Inferior parietal cortex (tissue), 1 donor: ENCODE measurements around the gene KREMEN1.

Source experiments
- DNase-seq: peaks from one replicate; pipeline ENCODE4 v3.0.0-alpha.2; 2016; ENCODE audit errors: extremely low spot score

KREMEN1 gene

DNA sequence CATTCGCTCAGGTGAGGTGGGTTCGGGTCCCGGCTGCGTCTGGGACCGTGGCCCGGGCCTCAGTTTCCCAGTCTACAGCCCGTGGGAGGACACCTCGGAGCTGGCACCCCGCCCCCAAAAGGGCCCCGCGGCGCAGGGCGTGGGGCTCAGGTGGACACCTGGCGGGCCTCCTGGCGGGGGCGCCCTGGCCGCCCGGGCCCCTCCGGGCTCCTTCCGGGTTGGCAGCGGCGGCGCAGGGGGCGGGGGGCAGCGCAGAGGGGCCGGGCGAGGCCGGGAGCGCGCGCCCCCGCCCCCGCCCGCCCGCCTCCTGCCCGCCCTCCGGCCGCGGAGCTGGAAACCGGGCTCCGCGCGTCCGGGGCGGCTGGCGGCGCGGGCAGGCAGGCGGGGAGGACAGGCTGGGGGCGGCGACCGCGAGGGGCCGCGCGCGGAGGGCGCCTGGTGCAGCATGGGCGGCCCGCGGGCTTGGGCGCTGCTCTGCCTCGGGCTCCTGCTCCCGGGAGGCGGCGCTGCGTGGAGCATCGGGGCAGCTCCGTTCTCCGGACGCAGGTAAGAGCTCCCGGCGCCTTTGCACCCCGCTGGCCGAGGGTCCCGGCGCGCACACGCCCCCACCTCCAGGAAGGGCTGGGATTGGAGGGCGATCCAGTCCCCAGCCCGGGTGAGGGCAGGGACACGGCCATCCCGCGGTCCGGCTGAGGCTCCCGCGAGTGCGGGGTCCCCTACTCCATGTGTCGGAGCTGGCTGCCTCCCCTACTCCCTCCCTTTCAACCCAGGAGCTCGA, 132.9 kb downstream of the KREMEN1 start, which contains the start of gene EMID1:
TSS of gene EMID1 (plus strand) at position 303 of the 778 bp plus-strand sequence. CDS start at position 446, 143 bp downstream.
- DNase-seq: no peak

DNA sequence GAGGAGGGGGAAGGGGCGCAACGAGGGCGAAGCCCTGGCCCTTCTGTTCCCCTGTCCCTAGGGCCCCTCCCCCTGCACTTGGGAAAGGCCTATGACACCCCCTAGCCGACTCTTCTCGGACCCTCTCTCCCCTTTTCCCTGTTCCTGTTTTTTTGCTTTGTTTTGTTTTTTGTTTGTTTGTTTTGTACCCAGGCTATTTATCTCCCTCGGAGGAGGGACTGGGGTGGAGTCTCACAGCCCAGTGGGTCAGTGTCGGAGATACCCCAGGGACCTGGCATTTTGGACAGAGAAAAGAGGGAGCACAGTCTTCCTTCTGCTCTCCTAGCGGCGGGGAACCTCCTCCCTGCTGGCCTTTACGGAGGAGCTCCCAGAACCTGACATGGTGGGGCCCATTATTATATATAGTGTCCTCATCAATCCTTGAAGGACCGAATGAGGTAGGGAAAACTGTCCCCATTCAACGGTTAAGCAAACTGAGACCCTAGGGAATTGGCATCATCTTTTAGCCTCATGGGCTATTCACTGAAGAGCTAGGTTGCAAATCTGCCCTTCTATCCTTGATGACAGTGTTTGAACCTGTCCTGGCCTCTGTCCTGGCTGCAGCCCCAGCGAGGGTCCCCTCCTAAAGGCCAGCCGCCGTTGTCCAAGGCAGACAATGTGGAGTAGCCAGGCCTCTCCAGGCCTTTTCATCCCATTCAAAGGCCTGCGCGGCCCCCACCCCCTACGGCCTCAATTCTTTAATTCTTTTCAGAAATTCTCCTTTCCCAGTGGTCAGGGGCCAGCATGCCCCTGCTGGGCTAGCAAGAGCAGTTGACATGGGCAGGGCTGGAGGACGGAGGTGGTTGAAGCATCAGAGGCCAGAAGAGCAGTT, 133.8 kb downstream of the KREMEN1 start:
- no peak for DNase-seq

DNA sequence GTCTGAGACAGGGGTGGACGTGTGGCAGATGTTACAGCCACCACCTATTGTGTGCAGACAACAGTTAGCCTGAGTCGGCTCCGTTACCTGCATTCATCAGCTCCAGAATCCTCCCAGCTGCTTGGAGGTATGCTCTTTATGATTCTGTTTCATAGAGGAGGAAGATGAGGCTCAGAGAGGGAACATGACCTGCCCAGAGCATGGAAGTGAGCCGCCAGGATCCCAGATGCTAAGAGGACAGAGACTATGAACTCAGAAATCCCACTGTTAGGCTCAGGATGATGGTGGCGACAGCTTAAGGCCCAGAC, 134.4 kb downstream of the KREMEN1 start:
- DNase-seq: no peak

DNA sequence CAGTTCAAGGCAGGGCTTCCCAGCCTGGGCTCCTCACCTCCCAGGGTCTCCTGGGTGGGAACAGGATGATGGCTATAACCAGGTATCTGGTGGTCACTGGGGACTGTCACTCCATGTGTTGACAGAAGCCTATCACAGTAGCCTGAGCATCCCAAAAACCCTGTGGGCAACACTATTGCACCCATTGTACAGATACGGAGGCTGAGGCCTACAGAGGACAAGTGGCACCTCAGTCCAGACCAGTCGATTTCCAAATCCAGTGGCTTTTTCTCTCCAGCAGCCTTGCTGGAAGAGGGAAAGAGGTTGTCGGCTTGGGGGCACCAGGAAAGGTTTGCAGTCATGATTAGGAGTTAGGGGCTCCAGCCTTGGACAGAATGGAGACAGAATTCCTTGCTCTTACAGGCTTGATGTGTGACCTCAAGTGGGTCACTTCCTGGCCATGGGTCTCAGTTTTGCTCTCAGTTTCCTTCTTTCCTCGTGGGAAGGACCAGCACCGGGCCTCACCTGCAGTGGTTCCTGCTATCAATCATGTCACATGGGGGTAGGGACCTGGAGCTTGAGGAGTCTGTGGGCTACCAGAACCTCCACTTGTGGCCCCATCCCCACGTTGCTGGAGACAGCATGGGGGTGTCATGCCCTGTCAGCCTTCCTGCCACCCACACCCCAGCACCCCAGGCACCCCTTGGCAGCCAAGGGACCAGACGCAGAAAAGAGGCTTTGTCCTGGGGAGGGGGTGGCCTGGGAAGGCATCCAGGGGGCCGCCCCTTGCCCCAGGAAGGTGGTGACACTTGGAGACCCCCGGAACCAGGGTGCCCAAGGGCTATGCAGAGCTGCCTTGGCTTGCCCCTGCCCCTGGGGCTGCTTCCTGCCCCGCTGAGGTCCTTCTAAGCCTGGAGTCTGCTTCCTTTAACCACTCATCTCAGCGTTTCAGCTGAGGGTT, 135.0 kb downstream of the KREMEN1 start:
- DNase-seq: no peak

DNA sequence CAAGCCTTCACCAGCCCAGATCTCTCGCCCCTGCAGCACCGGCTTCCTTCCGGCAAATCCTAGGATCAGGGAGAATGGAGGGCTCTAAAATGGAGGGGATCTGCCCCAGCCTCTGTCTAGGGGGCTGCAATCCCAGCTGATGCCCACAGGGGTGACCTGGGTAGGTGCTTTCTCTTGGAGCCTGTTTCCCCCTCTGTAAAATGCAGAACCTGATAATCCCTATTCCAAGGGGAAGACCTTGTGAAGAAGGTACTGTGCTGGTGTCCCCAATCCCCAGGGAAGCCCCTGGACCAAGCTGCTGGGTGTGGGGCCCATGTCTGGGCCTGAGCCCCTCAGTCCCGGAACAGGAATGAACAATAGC, 135.6 kb downstream of the KREMEN1 start:
- DNase-seq: no peak

DNA sequence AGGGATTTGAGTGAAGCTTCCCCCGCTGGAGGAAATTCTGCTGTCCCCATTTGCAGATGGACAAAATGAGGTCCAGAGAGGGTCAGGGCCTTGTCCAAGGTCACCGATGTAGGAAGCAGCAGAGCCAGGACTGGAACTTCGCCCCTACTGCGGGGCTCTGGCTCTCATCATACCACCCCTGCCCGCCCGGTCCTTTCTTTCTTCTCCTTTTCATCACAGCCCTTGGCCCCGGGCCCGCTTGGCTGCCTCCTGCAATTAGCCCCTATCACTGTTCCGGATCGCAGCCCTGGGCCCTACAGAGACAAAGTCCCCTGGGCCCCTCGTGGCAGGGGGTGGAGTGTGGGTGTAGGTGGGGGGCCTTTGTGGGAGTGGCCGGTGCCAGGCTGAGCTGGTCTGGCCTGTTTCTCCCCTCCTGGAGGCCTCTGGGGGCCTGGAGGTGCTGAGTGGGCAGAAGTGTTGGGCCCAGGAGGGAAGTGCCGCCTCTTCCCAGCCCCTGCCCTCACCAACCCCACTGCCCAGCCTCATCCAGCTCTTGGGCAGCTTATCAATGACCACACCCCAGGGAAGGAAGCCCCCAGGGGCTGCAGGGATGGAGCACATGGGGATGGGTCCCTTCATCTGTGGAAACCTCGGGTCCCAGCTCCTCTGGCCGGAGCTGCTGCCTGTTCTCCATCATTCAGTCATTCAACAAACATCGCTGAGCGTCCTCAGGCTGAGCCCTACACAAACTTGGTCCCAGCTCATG, 136.2 kb downstream of the KREMEN1 start:
- no peak for DNase-seq

DNA sequence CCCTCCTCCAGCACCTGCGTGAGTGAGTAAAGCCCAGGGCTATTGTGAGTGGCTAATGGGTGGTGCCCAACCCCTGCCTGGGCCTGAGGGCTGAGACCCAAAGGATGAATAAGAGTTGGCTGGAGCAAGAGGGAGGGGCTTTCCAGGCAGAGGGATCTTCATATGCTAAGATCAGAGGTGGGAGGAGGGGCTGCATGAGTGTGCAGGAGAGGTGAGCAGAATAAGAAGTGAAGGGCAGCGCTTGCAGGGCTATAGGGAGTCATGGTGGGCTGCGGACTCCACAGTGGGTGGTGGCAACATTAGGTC, 136.7 kb downstream of the KREMEN1 start:
- DNase-seq: no peak

DNA sequence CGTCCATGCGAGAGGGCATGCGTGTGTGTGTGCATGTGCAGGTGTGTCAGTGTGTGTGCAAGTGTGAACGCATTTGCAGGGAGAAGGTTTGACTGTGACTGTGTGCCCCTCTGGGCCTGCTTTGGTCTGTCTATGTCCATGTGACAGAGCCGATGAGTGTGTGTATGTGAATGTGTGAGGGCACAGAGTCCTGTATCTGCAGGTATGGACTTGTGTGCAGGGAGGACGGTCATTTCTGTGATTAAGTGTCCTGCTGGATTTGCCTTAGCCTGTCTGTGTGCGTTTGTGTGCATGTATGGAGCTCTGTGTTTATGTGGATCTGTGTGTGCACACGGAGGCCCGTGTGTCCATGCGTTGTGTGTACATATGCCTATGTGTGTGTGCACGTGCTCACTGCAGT, 138.2 kb downstream of the KREMEN1 start:
- DNase-seq: no peak

DNA sequence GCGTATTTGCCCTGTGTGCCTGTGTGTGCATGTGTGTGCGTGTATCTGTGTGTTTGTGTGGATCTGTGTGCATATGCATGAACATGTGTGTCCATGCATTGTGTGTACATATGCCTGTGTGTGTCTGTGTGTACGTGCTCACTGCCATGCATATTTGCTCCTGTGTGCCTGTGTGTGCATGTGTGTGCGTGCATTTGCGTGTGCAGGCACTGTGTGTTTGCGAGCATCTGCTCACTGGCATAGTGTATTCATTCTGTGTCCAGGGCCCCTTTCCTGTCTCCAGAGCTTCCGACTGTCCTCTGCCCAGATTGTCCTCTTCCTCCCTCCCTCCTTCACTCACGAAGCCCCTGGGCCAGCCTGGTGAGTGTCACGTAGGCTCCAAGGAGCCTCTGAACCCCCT, 138.6 kb downstream of the KREMEN1 start:
- no peak for DNase-seq

DNA sequence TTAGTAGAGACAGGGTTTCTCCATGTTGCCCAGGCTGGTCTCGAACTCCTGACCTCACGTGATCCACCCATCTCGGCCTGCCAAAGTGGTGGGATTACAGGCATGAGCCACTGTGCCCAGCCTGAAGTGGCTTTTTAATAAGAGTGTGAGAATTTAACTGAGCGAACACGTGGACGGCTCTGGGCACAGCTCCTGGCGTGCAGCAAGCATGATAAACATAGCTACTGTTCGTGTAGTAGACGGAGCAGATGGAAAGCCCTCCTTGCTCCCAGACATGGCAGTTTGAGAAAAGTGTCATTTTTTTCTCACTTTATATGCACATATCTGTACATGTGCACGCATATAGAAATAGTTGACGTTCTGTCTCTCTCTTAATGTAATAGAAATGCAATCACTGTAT, 139.9 kb downstream of the KREMEN1 start:
- DNase-seq: no peak

DNA sequence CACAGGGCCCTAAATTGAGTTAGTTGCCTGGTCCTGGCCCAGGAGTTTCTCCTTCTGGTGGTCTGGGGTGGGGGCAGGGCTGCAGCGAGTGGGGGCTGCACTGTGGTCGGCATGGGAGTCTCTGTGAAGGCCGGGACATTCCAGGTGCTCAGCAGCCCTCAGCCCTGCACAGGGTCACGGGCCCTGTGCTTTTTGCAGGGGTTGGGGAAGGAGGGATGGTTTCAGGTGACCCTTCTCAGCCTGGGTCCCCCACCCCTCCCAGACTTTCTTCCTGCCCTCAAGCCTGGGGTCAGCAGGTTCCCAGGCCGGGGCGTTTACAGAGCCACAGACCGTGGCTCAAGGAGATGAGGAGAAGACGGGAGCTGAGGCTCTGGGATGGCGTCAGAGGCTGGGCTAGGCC, 140.7 kb downstream of the KREMEN1 start:
- DNase-seq: no peak

DNA sequence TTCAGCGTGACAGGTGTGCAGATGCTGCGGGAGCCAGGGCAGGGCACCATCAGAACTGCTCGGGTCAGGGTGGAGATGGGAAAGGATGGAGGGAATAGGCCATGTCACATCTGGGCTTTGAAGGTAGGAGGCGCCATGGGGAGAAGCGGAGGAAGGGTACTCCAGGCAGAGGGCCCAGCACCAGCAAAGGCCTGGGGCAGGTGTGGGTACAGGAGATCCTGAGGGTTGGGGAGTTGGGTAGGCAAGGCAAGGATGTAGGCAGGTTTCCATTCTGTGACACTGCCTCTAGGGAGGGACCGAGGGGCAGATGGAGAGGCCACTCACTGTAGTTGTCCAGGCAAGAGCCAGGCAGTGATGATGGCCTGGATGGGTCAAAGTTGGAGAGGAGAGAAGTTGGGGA, 141.4 kb downstream of the KREMEN1 start:
- DNase-seq: no peak

DNA sequence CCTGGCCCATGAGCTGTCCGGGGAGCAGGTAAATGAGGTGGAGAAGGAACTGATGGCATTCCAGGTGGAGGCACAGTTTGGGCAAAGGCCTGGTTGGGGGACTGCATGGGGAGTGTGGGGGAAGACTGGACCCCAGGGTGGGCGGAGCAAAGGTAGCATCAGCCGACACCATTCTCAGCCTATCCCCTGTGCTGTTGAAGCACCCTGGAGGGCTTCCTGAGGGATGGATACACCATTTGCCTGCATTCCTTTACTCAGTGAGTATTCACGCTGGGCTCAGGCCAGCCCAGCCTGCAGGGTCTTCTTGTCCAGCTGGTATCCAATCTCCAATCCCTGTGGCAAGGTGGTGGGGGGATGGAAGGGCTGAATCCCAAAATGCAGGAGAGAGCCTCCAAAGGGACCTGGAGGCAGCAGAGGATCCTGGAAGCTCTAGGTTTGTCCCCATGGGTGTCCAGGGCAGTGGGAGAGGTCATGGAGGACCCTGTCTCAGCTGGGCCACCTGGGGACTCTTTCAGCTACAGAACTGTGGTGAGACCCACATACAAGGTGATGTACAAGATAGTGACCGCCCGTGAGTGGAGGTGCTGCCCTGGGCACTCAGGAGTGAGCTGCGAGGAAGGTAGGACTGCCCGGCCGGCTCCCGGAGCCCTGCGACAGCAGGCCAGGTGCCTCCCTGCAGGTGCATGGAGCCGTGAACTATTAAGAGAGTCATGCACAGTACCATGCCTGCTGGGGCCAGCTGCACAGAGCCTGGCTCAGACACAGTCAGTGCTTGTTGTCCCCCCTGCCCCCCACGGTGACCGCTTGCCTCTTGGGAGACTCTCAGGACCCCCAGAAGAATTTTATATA, 142.4 kb downstream of the KREMEN1 start:
- DNase-seq: no peak

DNA sequence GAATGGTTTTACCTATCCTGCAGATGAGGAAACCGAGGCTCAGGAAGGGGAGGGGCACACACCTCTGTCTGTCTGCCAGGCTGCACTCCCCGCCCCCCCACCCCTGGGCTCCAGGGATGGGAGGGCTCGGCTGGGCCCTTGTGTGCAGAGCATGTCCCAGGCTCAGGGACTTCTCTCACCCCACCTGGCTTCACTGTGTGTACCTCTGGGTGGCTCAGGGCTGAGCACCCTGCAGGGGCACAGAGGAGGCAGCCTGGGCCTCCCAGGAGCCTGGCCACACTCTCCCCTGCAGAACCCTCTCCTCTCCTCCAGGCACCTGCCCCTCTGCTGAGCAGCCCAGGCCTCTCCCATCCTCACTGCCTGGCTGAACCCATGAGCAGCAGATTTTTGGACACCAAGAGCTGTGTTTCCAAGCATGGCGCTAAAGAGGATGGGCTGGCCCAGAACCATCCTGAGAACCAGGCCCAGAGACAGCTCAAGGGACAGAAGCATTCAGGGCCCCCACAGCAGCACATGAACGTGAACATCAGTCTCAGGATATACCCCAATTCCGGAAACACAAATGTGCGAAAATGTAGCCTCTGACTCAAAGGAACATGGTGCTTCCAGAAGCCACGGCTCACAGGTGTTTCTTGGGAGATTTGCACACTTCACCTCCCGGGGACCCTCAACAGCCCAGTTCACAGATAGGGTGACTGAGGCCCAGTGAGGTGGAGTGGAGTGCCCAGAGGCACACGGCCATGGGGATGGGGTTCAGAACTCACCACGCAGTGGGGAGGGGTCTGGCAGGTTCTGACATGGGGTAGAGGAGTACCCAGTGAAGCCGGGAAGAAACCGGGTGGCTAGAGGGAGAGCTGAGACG, 143.4 kb downstream of the KREMEN1 start:
- no peak for DNase-seq

DNA sequence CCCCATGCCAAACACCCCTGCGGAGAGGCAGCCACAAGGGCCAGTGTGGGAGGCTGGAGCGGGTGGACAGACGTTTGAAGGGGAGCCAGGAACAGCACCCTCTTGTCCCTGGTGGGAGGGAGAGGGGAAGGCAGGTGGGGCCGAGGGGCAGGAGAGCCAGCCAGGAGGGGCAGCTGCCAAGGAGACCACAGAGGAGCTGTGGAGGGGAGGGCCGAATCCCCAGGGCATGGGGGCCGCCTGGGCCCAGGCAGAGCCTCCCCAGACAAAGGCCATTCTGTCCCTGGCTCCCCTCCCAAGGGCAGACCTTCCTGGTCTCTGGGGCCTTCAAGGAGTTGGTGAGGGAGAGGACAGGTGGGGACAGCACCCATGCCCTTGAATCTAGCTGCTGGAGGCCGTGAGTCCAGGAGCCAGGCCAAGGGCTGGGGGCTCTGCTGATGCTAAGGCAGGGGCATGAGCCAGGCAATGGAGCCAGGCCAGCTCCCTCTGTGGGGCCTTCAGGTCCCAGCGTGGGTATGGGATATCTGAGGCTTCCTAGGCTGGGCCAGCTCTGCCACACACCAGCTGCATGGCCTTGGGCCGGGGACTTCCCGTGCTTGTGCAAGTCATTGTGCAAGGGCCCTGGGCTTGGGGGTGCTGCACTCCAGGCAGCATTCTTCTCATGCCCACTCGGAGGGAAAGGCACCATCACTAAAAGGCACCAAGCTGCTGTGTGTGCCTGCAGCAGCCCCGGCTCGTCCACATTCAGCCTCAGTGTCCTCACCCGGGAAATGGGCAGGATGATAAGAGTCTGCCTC, 144.2 kb downstream of the KREMEN1 start:
- no peak for DNase-seq
